Right hindlimb (tissue), 1 donor: ENCODE data around the gene PAIP2.
"Not testable (repeated sequence)": the region's sequence is repeated elsewhere in the genome, so short reads cannot be mapped to it uniquely, and the experiment has no call there.

Experiments used
- DNase-seq: peaks from one replicate; pipeline ENCODE4 v3.0.0-alpha.2; 2018

Gene PAIP2

GRCh38 chr5:139335811-139336210 is 5.8 kb upstream of the PAIP2 start:
- no peak for DNase-seq

- no peak for DNase-seq
These were observed 1.6 kb upstream of the PAIP2 start for GRCh38 chr5:139340051-139340450.

- DNase-seq, result no peak
These were observed 416 bp upstream of the PAIP2 start for GRCh38 chr5:139341187-139341688.

GRCh38 chr5:139342423-139342723 is 719 bp downstream of the PAIP2 start:
- DNase-seq, result no peak

GRCh38 chr5:139343476-139343875 is 1.8 kb downstream of the PAIP2 start:
- no peak for DNase-seq

- no peak for DNase-seq
These were observed 2.5 kb downstream of the PAIP2 start for GRCh38 chr5:139344177-139344576.

GRCh38 chr5:139345442-139345841 is 3.8 kb downstream of the PAIP2 start:
- DNase-seq, result not testable (repeated sequence)

GRCh38 chr5:139347863-139348262 is 6.2 kb downstream of the PAIP2 start:
- DNase-seq, result not testable (repeated sequence)

- no peak for DNase-seq
These were observed 12.5 kb downstream of the PAIP2 start for GRCh38 chr5:139354186-139354585.

GRCh38 chr5:139355900-139356299 is 14.2 kb downstream of the PAIP2 start:
- not testable (repeated sequence) for DNase-seq

GRCh38 chr5:139358064-139358463 is 16.4 kb downstream of the PAIP2 start:
- DNase-seq, result no peak

- no peak for DNase-seq
These were observed 18.7 kb downstream of the PAIP2 start for GRCh38 chr5:139360384-139360783.

GRCh38 chr5:139361835-139362429 is 20.3 kb downstream of the PAIP2 start:
- no peak for DNase-seq

- DNase-seq, result no peak
These were observed 22.3 kb downstream of the PAIP2 start for GRCh38 chr5:139363937-139364336.

GRCh38 chr5:139364466-139364865 is 22.8 kb downstream of the PAIP2 start:
- DNase-seq, result no peak

- DNase-seq, result no peak
These were observed 27.0 kb downstream of the PAIP2 start for GRCh38 chr5:139368613-139369012.

- DNase-seq, result no peak
These were observed 27.5 kb downstream of the PAIP2 start for GRCh38 chr5:139369181-139369580.

GRCh38 chr5:139371482-139372435 is 30.1 kb downstream of the PAIP2 start:
- DNase-seq, result no peak

- DNase-seq, result no peak
These were observed 33.3 kb downstream of the PAIP2 start for GRCh38 chr5:139374909-139375308.

GRCh38 chr5:139376364-139376763 is 34.7 kb downstream of the PAIP2 start:
- DNase-seq, result no peak

- DNase-seq, result no peak
These were observed 35.6 kb downstream of the PAIP2 start for GRCh38 chr5:139377226-139377625.

- DNase-seq, result no peak
These were observed 36.6 kb downstream of the PAIP2 start for GRCh38 chr5:139378101-139378825.

- DNase-seq, result no peak
These were observed 37.3 kb downstream of the PAIP2 start for GRCh38 chr5:139378941-139379361.
